ENCODE measurements around the gene AFAP1L1. TPM values are rescaled to one million over a fixed set of nuclear protein-coding genes. Genes with fewer than 3 reads are reported as not detected.

Gene AFAP1L1
- total RNA-seq, 1 experiment from 2014 or later: 15.2 TPM

DNA sequence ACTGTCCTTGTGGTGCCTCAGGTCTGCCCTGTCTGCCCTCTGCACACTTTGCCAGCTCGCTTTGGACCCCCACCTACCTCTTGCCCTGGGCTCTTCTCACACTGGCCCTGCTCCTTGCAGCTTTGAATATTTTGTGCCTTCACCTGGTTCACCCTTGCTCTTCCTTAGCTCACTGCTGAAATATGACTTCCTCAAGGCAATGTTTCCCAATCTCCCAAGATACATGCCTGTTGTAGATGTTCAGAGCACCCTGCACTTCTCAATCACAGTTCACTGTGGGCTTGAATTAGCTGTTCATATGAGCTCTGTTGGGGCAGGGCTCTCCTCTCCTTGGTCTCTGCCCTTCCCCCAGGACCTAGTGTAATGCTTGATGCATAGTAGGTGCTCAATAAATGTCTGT lies 8.0 kb downstream of the AFAP1L1 start:
- Histone ChIP-seq H3K36me3 (ENCODE audit: control insufficient read depth, insufficient read depth, low read length) (no peaks in the 10 kb centered on the region), H3K4me1 (ENCODE audit: control insufficient read depth, insufficient read depth, low read length) (no peaks in the 10 kb centered on the region), H3K4me3 (ENCODE audit: low read depth in 2 of 2, low read length in 2 of 2) (no peak overlapping the region), H3K27me3 (ENCODE audit: control insufficient read depth, insufficient read depth, low read length) (no peaks in the 10 kb centered on the region), H3K27ac (ENCODE audit: low read length) (no peak overlapping the region), H3K9me3 (ENCODE audit: control insufficient read depth, insufficient read depth, low read depth, low read length) (no peaks in the 10 kb centered on the region)
- intact Hi-C loops (cut with micrococcal nuclease; ENCODE audit: unreplicated experiment): no loop called here
- POLR2A ChIA-PET: interaction anchor here (0.6 kb wide), 1 partner anchor 139 kb away, joined by 6 read pairs; no protein-coding TSS in a partner anchor
- DNase-seq (ENCODE audit: low read depth, low spot score) (no peak), ATAC-seq (no peak)
- in situ Hi-C loops (cut with HindIII; ENCODE audit: low pct_unique_long_range_greater_than_20kb, low sequenced_read_pairs): no loop called here
- CTCF ChIA-PET: interaction anchor here (0.6 kb wide), 1 partner anchor 154 kb away, joined by 6 read pairs; no protein-coding TSS in a partner anchor
- BruUV-seq (replicated peaks): no TSS peak
- TF ChIP-seq, protein P1, sequence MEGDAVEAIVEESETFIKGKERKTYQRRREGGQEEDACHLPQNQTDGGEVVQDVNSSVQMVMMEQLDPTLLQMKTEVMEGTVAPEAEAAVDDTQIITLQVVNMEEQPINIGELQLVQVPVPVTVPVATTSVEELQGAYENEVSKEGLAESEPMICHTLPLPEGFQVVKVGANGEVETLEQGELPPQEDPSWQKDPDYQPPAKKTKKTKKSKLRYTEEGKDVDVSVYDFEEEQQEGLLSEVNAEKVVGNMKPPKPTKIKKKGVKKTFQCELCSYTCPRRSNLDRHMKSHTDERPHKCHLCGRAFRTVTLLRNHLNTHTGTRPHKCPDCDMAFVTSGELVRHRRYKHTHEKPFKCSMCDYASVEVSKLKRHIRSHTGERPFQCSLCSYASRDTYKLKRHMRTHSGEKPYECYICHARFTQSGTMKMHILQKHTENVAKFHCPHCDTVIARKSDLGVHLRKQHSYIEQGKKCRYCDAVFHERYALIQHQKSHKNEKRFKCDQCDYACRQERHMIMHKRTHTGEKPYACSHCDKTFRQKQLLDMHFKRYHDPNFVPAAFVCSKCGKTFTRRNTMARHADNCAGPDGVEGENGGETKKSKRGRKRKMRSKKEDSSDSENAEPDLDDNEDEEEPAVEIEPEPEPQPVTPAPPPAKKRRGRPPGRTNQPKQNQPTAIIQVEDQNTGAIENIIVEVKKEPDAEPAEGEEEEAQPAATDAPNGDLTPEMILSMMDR (IDR thresholded peaks at IDR 0.05): no peak
- TF ChIP-seq, protein P2, sequence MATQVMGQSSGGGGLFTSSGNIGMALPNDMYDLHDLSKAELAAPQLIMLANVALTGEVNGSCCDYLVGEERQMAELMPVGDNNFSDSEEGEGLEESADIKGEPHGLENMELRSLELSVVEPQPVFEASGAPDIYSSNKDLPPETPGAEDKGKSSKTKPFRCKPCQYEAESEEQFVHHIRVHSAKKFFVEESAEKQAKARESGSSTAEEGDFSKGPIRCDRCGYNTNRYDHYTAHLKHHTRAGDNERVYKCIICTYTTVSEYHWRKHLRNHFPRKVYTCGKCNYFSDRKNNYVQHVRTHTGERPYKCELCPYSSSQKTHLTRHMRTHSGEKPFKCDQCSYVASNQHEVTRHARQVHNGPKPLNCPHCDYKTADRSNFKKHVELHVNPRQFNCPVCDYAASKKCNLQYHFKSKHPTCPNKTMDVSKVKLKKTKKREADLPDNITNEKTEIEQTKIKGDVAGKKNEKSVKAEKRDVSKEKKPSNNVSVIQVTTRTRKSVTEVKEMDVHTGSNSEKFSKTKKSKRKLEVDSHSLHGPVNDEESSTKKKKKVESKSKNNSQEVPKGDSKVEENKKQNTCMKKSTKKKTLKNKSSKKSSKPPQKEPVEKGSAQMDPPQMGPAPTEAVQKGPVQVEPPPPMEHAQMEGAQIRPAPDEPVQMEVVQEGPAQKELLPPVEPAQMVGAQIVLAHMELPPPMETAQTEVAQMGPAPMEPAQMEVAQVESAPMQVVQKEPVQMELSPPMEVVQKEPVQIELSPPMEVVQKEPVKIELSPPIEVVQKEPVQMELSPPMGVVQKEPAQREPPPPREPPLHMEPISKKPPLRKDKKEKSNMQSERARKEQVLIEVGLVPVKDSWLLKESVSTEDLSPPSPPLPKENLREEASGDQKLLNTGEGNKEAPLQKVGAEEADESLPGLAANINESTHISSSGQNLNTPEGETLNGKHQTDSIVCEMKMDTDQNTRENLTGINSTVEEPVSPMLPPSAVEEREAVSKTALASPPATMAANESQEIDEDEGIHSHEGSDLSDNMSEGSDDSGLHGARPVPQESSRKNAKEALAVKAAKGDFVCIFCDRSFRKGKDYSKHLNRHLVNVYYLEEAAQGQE (IDR thresholded peaks at IDR 0.05; ENCODE audit: insufficient read depth in 1 of 2, low read depth in 2 of 2, low read length in 1 of 2): no peak
- TF ChIP-seq TCF7L2 (IDR thresholded peaks at IDR 0.05; ENCODE audit: low read depth, low read length) (no peak), SIN3A (IDR thresholded peaks at IDR 0.05; ENCODE audit: borderline replicate concordance, insufficient read depth, low read depth, low read length) (no peak), POLR2AphosphoS5 (IDR thresholded peaks at IDR 0.05; ENCODE audit: low read depth, low read length) (no peak)

DNA sequence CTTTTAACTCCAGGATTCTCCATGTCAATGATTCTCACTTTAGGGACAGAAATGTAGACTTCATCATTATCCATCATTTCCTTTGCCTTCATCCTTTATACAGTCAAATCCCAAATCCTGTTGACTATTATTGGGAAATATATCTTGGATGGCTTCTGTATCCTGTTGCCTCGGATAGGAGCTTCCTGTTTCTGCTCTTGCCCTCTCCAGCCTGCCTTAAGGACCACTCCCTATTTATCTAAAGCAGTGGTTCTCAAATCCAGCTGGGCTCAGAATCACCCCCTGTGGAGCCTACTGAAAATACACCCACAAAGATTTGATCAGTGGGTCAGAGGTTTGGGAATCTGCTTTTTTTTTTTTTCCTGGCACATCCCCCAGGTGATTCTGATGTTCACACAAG lies 8.5 kb downstream of the AFAP1L1 start:
- no peak for DNase-seq (ENCODE audit: low read depth, low spot score)
- in situ Hi-C loops (cut with HindIII; ENCODE audit: low pct_unique_long_range_greater_than_20kb, low sequenced_read_pairs): no loop called here
- intact Hi-C loops (cut with micrococcal nuclease; ENCODE audit: unreplicated experiment): no loop called here
- no peak for ATAC-seq
- Histone ChIP-seq H3K4me3 (ENCODE audit: low read depth in 2 of 2, low read length in 2 of 2) (no peak overlapping the region), H3K9me3 (ENCODE audit: control insufficient read depth, insufficient read depth, low read depth, low read length) (no peaks in the 10 kb centered on the region), H3K27ac (ENCODE audit: low read length) (no peak overlapping the region), H3K27me3 (ENCODE audit: control insufficient read depth, insufficient read depth, low read length) (no peaks in the 10 kb centered on the region), H3K4me1 (ENCODE audit: control insufficient read depth, insufficient read depth, low read length) (no peaks in the 10 kb centered on the region), H3K36me3 (ENCODE audit: control insufficient read depth, insufficient read depth, low read length) (no peaks in the 10 kb centered on the region)
- CTCF ChIA-PET: no interaction called here
- POLR2A ChIA-PET: interaction anchor here (0.6 kb wide), 1 partner anchor 139 kb away, joined by 6 read pairs; no protein-coding TSS in a partner anchor
- TF ChIP-seq POLR2AphosphoS5 (IDR thresholded peaks at IDR 0.05; ENCODE audit: low read depth, low read length) (no peak), TCF7L2 (IDR thresholded peaks at IDR 0.05; ENCODE audit: low read depth, low read length) (no peak), SIN3A (IDR thresholded peaks at IDR 0.05; ENCODE audit: borderline replicate concordance, insufficient read depth, low read depth, low read length) (no peak)
- TF ChIP-seq, protein P2 (IDR thresholded peaks at IDR 0.05; ENCODE audit: insufficient read depth in 1 of 2, low read depth in 2 of 2, low read length in 1 of 2): no peak
- BruUV-seq (replicated peaks): no TSS peak
